Dedifferentiated amniotic fluid mesenchymal stem cell (primary cell): ENCODE data around the gene LRRFIP1.

ENCODE experiments used
- DNase-seq: peaks from one replicate; pipeline ENCODE4 v3.0.0-alpha.2; 2016; ENCODE audit errors: extremely low spot score

The LRRFIP1 gene

DNA sequence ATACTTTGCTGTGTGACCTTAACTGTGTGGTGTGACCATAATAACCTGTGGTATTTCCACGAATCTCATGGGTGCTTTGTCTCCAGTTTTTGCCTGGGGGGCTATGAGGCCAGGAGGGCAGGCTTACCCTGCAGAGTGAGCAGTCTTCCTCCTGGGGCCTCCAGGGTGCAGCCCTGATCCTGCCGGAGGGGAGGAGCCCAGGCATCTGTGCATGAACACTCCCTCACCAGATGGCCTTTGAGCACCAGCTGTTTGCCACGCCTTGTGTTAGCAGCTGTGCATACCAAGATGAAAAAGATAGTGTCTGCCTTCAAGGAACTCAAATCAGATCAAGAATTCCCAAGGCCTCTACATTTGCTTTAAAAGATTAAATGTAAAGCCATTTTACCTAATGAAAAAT is 96.2 kb downstream of the LRRFIP1 start:
- peak; percentile 48 for DNase-seq

- no peak for DNase-seq
Observed at GRCh38 chr2:237724811-237725478, 97.6 kb downstream of the LRRFIP1 start.

- no peak for DNase-seq
Observed at GRCh38 chr2:237725661-237726060, 98.3 kb downstream of the LRRFIP1 start.

- no peak for DNase-seq
Observed at GRCh38 chr2:237726401-237726830, 99.0 kb downstream of the LRRFIP1 start.

DNA sequence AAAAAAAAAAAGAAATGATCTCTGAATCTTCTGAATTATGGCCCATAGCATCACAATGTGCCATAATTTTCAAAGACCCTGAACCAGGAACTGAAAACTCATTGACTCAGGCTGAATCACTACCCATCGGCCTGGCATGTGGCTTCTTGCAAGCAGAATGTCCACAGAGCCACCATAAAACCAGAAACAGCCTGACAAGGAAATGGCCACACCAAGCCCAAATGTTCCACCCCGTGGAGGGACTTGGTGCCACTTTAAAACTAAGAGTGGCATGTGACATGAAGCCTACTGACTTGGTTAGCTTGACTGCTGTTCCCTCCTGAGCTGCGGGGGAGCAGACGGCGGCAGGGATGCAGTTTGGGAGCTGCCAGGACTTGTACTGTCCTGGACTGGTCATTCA is 100.0 kb downstream of the LRRFIP1 start:
- no peak for DNase-seq

DNA sequence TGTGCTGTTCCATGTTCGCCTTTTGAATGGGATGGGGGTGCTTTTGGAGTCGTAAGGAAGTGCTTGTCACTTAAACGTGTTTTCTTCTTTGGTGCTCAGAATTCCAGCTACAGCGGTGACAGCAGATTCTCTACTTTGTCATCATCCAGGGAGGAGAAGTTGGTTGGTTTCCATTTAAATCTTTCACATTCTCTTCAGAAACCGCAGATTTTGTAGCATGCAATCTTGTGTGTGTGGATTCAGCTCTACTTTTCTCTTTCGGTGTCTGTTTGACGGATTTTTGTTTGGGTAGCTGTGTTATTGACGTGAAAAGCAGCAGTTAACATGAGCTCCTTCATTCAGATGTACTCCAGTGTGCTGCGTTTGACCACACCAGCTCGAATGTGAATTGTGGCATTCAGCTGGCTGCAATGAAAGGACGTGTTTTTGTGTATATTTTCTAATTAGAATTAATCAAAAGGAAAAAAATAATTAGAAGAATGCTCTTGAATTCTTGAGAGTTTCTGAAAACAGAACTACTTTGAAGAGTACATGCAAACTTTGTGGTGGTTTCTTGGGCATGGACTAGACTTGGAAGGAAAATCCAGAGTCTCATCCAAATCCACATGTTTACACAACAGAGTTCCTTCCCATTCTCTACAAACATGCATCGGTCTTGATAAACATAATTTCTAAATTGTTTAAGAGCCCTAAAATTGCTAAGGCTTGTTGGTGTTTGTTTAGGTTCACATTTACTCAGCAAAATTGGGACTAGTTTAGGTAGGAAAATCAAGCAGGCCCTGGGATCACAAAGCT is 102.5 kb downstream of the LRRFIP1 start:
- DNase-seq: no peak

DNA sequence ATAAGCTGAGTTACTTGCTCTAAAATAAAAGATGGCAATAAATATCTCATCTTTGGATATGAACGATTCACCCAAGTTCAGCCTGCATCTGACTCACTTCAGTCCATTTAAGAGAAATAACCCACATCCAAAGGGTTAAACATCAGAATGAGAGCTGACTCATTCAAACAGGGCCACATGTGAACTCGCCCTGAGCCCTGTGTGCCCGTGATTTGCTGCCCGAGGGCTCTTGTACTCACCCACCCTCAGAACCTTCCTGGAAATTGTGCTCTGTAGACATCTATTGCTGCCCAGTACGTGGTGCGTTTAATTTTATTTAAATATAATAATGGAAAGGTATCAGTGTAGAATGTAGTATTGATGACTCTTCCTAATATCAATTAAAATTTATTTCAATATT is 104.3 kb downstream of the LRRFIP1 start:
- peak; percentile 48 for DNase-seq

- no peak for DNase-seq
Observed at GRCh38 chr2:237732070-237732469, 104.7 kb downstream of the LRRFIP1 start.

DNA sequence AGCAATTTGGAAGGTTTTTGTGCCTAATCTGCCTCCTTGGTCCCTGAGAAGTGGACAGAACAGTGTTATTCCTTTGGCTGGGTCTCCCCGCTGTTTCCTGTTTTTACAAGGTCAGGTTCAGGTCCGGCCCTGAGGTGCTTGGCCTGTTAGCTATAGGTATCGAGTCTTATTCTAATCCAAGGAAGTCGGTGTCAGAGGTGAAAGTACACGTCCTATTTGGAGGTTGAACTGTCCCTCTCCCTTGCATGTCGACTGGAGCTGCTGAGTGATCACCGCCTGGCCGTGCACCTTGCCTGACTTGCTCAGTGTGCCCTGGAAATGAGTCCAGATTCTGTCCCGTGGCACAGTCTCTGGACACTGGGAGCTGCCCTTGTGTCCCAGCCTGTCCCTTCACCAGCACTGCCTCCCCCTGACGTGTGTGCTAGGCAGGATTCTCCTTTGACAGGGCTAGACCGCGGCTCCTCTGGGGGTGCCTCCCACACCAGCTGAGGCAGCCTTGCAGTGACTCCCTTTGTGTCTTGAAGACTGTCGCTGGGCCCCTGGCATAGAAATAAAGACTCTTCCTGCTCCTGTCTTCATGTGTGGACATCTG is 105.5 kb downstream of the LRRFIP1 start:
- DNase-seq: no peak

DNA sequence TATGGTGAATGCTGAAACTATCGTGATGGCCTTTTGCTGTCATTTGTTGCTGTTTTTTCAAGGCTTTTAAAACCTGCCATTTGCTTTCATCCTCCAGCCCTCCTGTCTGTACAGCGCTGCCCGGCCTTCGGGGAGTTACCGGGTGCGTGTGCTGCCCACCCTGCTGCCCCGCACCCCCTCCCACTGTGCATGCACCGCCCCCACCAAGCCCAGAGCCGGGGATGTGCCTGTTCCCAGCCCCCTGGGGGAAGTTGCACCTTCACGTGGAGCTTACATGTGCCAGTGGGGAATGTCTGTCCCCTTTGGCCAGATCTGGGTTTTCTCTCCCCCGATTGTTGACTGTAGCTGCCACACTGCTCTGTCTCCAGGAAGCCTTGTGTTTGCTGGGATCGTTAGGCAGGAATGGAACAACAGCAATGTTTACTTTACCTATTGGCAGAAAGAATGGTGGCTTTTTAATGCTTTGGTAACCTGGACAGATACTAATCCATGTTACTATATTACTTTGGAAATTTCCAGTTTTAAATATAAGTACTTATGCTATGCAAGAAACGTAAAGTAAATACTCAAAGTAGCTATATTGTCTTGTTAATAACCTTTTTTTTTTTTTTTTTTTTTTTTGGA is 106.4 kb downstream of the LRRFIP1 start:
- no peak for DNase-seq

- no peak for DNase-seq
Observed at GRCh38 chr2:237734905-237735623, 107.7 kb downstream of the LRRFIP1 start.

- no peak for DNase-seq
Observed at GRCh38 chr2:237735798-237736197, 108.4 kb downstream of the LRRFIP1 start.

DNA sequence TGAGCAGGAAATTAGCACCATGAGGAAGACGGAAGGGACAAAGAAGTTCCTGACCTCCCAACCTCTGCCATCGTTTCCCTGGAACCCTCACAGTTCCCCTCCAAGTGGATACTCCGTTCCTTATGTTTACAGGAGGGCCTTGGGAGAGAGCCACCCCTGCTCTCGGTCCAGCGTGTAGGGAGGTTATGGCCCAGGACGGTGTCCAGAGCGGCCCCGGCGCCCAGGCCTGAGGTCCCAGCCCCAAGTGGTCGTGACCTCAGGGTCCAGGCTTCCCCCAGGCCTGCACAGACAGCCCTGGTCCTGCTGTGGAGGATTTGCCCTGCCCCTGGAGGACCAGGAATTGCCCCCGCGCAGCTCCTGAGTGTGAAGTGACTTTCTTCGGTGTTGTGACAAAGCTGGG is 109.4 kb downstream of the LRRFIP1 start:
- DNase-seq: no peak

- DNase-seq: peak; percentile 46
Observed at GRCh38 chr2:237737196-237737865, 109.9 kb downstream of the LRRFIP1 start.

- no peak for DNase-seq
Observed at GRCh38 chr2:237738255-237738654, 110.9 kb downstream of the LRRFIP1 start.

DNA sequence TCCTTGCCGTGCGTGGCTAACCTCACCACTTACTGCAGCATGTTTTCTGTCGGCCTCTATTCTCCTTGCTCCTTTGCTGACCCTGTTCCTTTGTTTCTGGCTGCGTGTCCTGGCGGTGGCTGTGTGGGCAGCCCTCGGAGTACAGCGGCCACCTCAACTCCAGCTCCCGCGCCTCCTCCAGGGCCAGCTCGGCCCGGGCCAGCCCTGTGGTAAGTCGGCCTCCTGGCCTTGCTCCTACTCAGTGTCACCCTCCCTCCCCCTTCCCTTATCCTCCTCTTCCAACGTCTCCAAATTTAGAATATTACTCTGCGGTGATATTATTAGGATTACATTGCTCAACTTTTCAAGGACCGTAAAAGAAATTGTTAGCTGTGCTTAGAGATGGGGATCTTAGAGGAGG is 111.7 kb downstream of the LRRFIP1 start:
- no peak for DNase-seq

GRCh38 chr2:237742191-237742590 is 114.8 kb downstream of the LRRFIP1 start:
- DNase-seq: no peak

DNA sequence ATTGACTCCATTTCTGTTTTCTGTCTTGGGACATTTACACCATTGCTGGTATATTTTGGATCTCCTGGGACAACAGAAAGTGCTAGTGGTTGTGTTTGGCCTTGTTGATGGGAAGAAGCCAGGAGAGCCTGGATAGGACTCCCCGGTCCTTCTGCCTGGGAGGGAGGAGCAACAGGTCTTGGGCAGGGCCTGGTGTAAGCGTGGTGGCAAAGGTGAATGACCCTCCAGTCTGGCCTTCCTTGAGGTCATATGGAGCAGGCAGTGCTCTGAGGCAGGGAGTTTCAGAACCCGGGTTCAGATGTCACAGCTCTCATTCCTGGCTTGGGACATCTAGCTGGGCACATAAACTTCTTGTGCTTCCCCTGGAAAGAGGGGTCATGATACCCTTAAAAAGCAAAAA is 115.2 kb downstream of the LRRFIP1 start:
- no peak for DNase-seq

DNA sequence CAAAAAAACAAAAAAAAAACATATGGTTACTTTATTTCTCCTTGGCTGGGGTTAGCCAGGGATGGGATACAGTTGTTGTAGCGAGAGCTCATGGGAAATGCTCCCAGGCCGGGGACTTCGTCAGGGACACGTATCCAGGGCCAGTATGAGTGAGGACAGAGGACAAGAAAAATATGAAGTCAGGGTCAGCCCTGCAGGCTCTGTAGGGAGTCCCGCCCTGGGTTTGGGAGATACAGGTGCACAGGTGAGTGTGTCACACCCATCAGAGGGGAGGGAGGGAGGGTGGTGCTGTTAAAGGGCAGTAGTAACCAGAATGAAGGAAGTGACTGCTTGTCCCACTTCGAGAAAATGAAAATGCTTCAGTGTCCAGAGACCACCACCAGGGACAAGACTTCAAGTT is 115.6 kb downstream of the LRRFIP1 start:
- no peak for DNase-seq

DNA sequence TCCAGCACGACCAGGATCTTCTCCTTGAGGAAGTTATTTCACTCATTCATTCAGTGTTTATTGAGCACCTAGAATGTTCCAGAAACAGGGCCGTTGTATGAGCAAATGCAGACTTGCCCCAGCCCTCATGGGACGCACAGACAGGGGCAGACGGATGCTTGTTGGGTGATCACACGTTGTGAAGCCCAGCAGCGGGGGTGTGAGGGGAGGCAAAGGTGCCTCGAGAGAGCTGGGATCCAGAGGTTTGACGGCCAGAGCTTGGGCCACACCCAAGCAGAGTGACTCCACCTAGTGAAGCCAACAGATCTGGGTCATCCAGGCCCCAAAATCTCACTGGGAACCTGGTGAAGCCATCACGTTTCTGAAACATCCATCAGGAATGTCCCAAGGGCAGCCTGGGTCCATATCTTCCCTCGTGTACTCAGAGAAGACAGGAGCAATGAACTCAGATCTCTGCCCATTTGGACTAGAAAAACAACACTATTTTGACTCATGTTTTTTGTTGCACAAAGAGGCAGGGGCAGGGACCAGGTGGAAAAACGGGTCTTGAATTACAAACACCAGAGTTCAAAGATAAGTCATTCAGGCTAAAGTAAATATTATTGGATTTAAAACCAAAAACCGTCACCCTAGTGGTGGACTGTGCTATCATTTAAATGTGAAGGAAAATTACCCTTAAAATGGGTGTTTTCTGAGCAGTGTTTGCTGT is 116.3 kb downstream of the LRRFIP1 start:
- DNase-seq: no peak

DNA sequence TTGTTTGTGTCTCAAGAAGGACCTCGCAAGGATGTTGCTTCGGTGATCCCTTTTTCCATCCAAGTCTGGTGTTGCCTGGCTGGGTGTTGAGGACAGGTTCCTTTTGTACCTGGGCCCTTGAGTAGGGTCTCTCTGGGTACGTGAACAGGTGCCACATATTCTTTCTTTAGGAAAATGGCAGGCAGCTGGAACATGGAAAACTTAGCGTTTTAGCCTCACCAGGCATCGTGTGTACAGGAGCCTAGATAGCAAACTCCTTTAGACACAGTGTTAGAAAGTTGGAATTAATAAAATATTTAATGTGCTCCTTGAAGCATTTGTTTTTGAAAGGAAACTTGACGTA is 116.9 kb downstream of the LRRFIP1 start:
- DNase-seq: no peak
